Left lung (tissue), 10 donors: ENCODE measurements around the gene NFKBIE. TPM values are rescaled to one million over a fixed set of nuclear protein-coding genes. Genes with fewer than 3 reads are reported as not detected.

Experiments used
- ATAC-seq: fragments of 200-7000 bp; cut with Tn5 transposase; one replicate; pipeline ENCODE4 v1.9.1; 2020; ENCODE audit warnings: moderate library complexity
- DNase-seq, 4 donors: peaks; one replicate each; pipeline ENCODE4 v3.0.0-alpha.2; 2013 to 2020
- H3K27ac ChIP-seq, 2 donors: fragments of 200-600 bp; sonication (generic) in 1 of 2; one replicate each; pipeline versions ENCODE4 v1.5.0 to v1.8.0; 2020 to 2021
- H3K27me3 ChIP-seq, 2 donors: fragments of 200-600 bp; sonication (generic) in 1 of 2; one replicate each; pipeline versions ENCODE4 v1.5.0 to v1.8.0; 2020 to 2021
- H3K36me3 ChIP-seq, 2 donors: fragments of 200-600 bp; sonication (generic) in 1 of 2; one replicate each; pipeline versions ENCODE4 v1.5.0 to v1.8.0; 2020 to 2021
- H3K4me1 ChIP-seq, 2 donors: fragments of 200-600 bp; one replicate each; pipeline ENCODE4 v1.8.0; 2021
- H3K4me3 ChIP-seq, 2 donors: fragments of 200-600 bp; sonication (generic) in 1 of 2; one replicate each; pipeline versions ENCODE4 v1.5.0 to v1.8.0; 2020 to 2021; ENCODE audit warnings: mild to moderate bottlenecking in 1 of 2
- H3K9me3 ChIP-seq, 2 donors: fragments of 200-600 bp; sonication (generic) in 1 of 2; one replicate each; pipeline versions ENCODE4 v1.5.0 to v1.8.0; 2020 to 2021
- CTCF ChIP-seq, 2 donors: fragments of 200-600 bp; sonication (generic) in 1 of 2; IDR thresholded peaks; one replicate each; pipeline versions ENCODE4 v1.5.0 to v1.8.0; 2021; ENCODE audit warnings: antibody characterized with exemption in 2 of 2
- intact Hi-C, 2 donors: fragments of 100-400 bp; cut with DNase I; formaldehyde crosslinking; loops; one replicate each; pipeline versions ENCODE4 v1.11.2 to v1.14.2; 2022
- polyA plus RNA-seq, 6 donors: library from polyadenylated mRNA; unstranded; fragments of 120-200 nt; gene quantifications; one replicate each; pipeline ENCODE4 v1.2.1, GENCODE V29; 2013; ENCODE audit not compliant: insufficient read length in 6 of 6
- total RNA-seq, 2 donors: library from RNA; stranded (reverse); fragmentation: NEBNext Ultra II Directional; extraction: Animal tissue kit (Norgen Biotek cat#: 25700); gene quantifications; one replicate each; pipeline ENCODE4 v1.2.1, GENCODE V29; 2021
- donor health status: DM: no; HTN: yes; CAD: no.
- donor health status: DM: no; HTN: no; CAD: no.

The NFKBIE gene
- total and polyA plus RNA-seq, 8 donors: 7.5 to 19.3 (median 8.9) TPM

- H3K36me3 ChIP-seq: no peaks in the 10 kb centered on the region
- DNase-seq: no peak
- ATAC-seq: no peak
- intact Hi-C loops: no loop called here
- peak overlapping the region; percentile 55 to 61 for H3K4me3 ChIP-seq
- no peak overlapping the region for H3K27ac ChIP-seq
- no peak for TF ChIP-seq CTCF (IDR thresholded peaks at IDR 0.05)
- peaks cover 38 to 84% of the 10 kb centered on the region in 2 donors for H3K4me1 ChIP-seq
- no peaks in the 10 kb centered on the region for H3K9me3 ChIP-seq
- no peaks in the 10 kb centered on the region for H3K27me3 ChIP-seq
Observed at GRCh38 chr6:44222486-44223318, 42.6 kb downstream of the NFKBIE start.

GRCh38 chr6:44221961-44222335 lies 43.4 kb downstream of the NFKBIE start:
- DNase-seq (no peak), ATAC-seq (no peak)
- intact Hi-C loops: no loop called here
- Histone ChIP-seq H3K4me1 (peaks cover 38 to 85% of the 10 kb centered on the region in 2 donors), H3K27ac (peak overlapping the region; percentile 51 to 69), H3K4me3 (no peak overlapping the region), H3K9me3 (no peaks in the 10 kb centered on the region), H3K27me3 (no peaks in the 10 kb centered on the region), H3K36me3 (no peaks in the 10 kb centered on the region)
- TF ChIP-seq CTCF (IDR thresholded peaks at IDR 0.05): no peak

GRCh38 chr6:44221291-44221960 lies 43.9 kb downstream of the NFKBIE start:
- peak; percentile 66 to 83 for TF ChIP-seq CTCF (IDR thresholded peaks at IDR 0.05)
- no peaks in the 10 kb centered on the region for H3K9me3 ChIP-seq
- H3K27ac ChIP-seq: peak overlapping the region; percentile 51 to 69
- DNase-seq: peak in 3 of 4 donors; percentile 85 to 93 (median 89)
- peaks cover 38 to 80% of the 10 kb centered on the region in 2 donors for H3K4me1 ChIP-seq
- ATAC-seq: peak; percentile 58
- H3K4me3 ChIP-seq: no peak overlapping the region
- H3K36me3 ChIP-seq: no peaks in the 10 kb centered on the region
- H3K27me3 ChIP-seq: no peaks in the 10 kb centered on the region
- intact Hi-C loops: no loop called here

GRCh38 chr6:44220913-44221290 lies 44.4 kb downstream of the NFKBIE start:
- peak overlapping the region; percentile 51 to 69 for H3K27ac ChIP-seq
- H3K4me3 ChIP-seq: no peak overlapping the region
- no peaks in the 10 kb centered on the region for H3K36me3 ChIP-seq
- no peaks in the 10 kb centered on the region for H3K27me3 ChIP-seq
- DNase-seq (no peak), ATAC-seq (no peak)
- no peaks in the 10 kb centered on the region for H3K9me3 ChIP-seq
- intact Hi-C loops: no loop called here
- TF ChIP-seq CTCF (IDR thresholded peaks at IDR 0.05): no peak
- peaks cover 38 to 75% of the 10 kb centered on the region in 2 donors for H3K4me1 ChIP-seq
